SK-N-SH (cell line): Measurements from ENCODE around the gene ACTRT3. TPM values are rescaled to one million over a fixed set of nuclear protein-coding genes. Genes with fewer than 3 reads are reported as not detected.

ENCODE experiments used
- CTCF ChIA-PET: fragments of 300-600, 350-600 bp; formaldehyde crosslinking; extraction: SDS; loops from one replicate; lab custom pipeline; 2021; lab: Yijun Ruan, JAX
- POLR2A ChIA-PET: fragments of 350-600 bp; sonication (Branson Sonifier 250); formaldehyde crosslinking; extraction: SDS; loops from one replicate; lab custom pipeline; 2020; ENCODE audit warnings: antibody characterized with exemption, inconsistent platforms; lab: Yijun Ruan, JAX
- DNase-seq: peaks from one replicate; pipeline ENCODE4 v3.0.0; 2012
- H2AFZ ChIP-seq: fragments of 200-600 bp; sonication (generic); 2 replicates; pipeline ENCODE4 v1.8.1; 2016; ENCODE audit warnings: antibody characterized with exemption, mild to moderate bottlenecking, low read depth
- H3F3A ChIP-seq: fragments of 200-600 bp; sonication (generic); replicated peaks from 2 replicates; pipeline ENCODE3; 2016; ENCODE audit warnings: antibody characterized with exemption, mild to moderate bottlenecking; ENCODE audit not compliant: insufficient read depth
- H3K27ac ChIP-seq, 2 experiments: fragments of 200-500 bp in 1 of 2; fragments of 200-600 bp in 1 of 2; sonication (Bioruptor generic) in 1 of 2; sonication (generic), shearing (Covaris generic) in 1 of 2; 2 replicates each; pipeline versions ENCODE4 v1.5.1 to v1.6.1; 2014 to 2016; ENCODE audit warnings: low read depth in 2 of 2, inconsistent platforms in 1 of 2, low read length in 1 of 2, mild to moderate bottlenecking in 1 of 2, mixed read lengths in 1 of 2
- H3K27me3 ChIP-seq: fragments of 200-600 bp; sonication (generic), shearing (Covaris generic); 2 replicates; pipeline ENCODE4 v1.6.1; 2016; ENCODE audit warnings: mixed run types; ENCODE audit not compliant: insufficient read depth
- H3K36me3 ChIP-seq, 2 experiments: fragments of 200-500 bp in 1 of 2; fragments of 200-600 bp in 1 of 2; sonication (Bioruptor generic) in 1 of 2; sonication (generic) in 1 of 2; replicated peaks in 1 of 2; 2 replicates each; pipeline versions ENCODE3 to v1.5.1; 2014 to 2016; ENCODE audit warnings: low read length in 1 of 2, mild to moderate bottlenecking in 1 of 2; ENCODE audit not compliant: insufficient read depth in 2 of 2, control insufficient read depth in 1 of 2
- H3K4me1 ChIP-seq, 2 experiments: fragments of 200-500 bp in 1 of 2; fragments of 200-600 bp in 1 of 2; sonication (Bioruptor generic) in 1 of 2; sonication (generic), shearing (Covaris generic) in 1 of 2; 2 replicates each; pipeline versions ENCODE4 v1.5.1 to v1.6.1; 2014 to 2016; ENCODE audit warnings: low read depth in 1 of 2, low read length in 1 of 2, mixed run types in 1 of 2; ENCODE audit not compliant: insufficient read depth in 2 of 2, control insufficient read depth in 1 of 2
- H3K4me2 ChIP-seq: fragments of 200-600 bp; sonication (generic), shearing (Covaris generic); 2 replicates; pipeline ENCODE4 v1.6.1; 2017; ENCODE audit warnings: mixed run types
- H3K4me3 ChIP-seq, 2 experiments: fragments of 200-500 bp in 1 of 2; fragments of 200-600 bp in 1 of 2; sonication (Bioruptor generic) in 1 of 2; sonication (generic), shearing (Covaris generic) in 1 of 2; 2 replicates each; pipeline versions ENCODE4 v1.5.1 to v1.8.1; 2014 to 2016; ENCODE audit warnings: low read depth in 2 of 2, inconsistent platforms in 1 of 2, low read length in 1 of 2, mild to moderate bottlenecking in 1 of 2, mixed read lengths in 1 of 2, moderate library complexity in 1 of 2
- H3K79me2 ChIP-seq: fragments of 200-600 bp; sonication (generic); 2 replicates; pipeline ENCODE4 v1.8.1; 2017; ENCODE audit warnings: mild to moderate bottlenecking; ENCODE audit not compliant: insufficient read depth
- H3K9ac ChIP-seq: fragments of 200-600 bp; sonication (generic); 2 replicates; pipeline ENCODE4 v1.6.1; 2017; ENCODE audit warnings: mixed run types
- H3K9me2 ChIP-seq: fragments of 200-600 bp; sonication (generic); 2 replicates; pipeline ENCODE4 v1.6.1; 2017; ENCODE audit warnings: mixed run types
- H3K9me3 ChIP-seq: fragments of 200-600 bp; sonication (generic); 2 replicates; pipeline ENCODE4 v1.6.1; 2017; ENCODE audit warnings: mixed run types, mild to moderate bottlenecking, moderate library complexity
- H4K20me1 ChIP-seq: fragments of 200-600 bp; sonication (generic); 2 replicates; pipeline ENCODE4 v1.6.1; 2017; ENCODE audit warnings: mild to moderate bottlenecking, mixed run types; ENCODE audit not compliant: insufficient read depth
- CHD2 ChIP-seq: fragments of 150-350 bp; IDR thresholded peaks from 2 replicates; pipeline ENCODE4 v1.6.1; 2018; ENCODE audit warnings: low read length; ENCODE audit not compliant: partially characterized antibody
- ELF1 ChIP-seq: IDR thresholded peaks from 2 replicates; pipeline ENCODE4 v1.4.0; 2012
- EZH2phosphoT487 ChIP-seq: fragments of 200-600 bp; sonication (generic); IDR thresholded peaks from 2 replicates; pipeline ENCODE4 v1.6.1; 2017; ENCODE audit warnings: low read depth, mixed run types, mild to moderate bottlenecking, antibody characterized with exemption, moderate library complexity, borderline replicate concordance
- FOSL2 ChIP-seq: IDR thresholded peaks from 2 replicates; pipeline ENCODE4 v1.4.0; 2012; ENCODE audit warnings: low read depth, mild to moderate bottlenecking, moderate library complexity, borderline replicate concordance
- GABPA ChIP-seq: IDR thresholded peaks from 2 replicates; pipeline ENCODE4 v1.4.0; 2012; ENCODE audit warnings: low read depth, mild to moderate bottlenecking
- GATA2 ChIP-seq: sonication (generic); formaldehyde crosslinking; IDR thresholded peaks from 2 replicates; pipeline ENCODE4 v1.5.0; 2020; ENCODE audit warnings: mild to moderate bottlenecking, missing genetic modification reagents
- IRF3 ChIP-seq: fragments of 150-350 bp; IDR thresholded peaks from 2 replicates; pipeline ENCODE4 v1.6.1; 2016; ENCODE audit warnings: mild to moderate bottlenecking, low read depth, low read length
- JUND ChIP-seq: IDR thresholded peaks from 2 replicates; pipeline ENCODE4 v1.4.0; 2012
- MAX ChIP-seq: IDR thresholded peaks from 2 replicates; pipeline ENCODE4 v1.4.0; 2012; ENCODE audit warnings: low read depth
- MEF2A ChIP-seq: IDR thresholded peaks from 2 replicates; pipeline ENCODE4 v1.4.0; 2012; ENCODE audit warnings: low read depth, borderline replicate concordance
- NFIC ChIP-seq: IDR thresholded peaks from 2 replicates; pipeline ENCODE4 v1.4.0; 2012; ENCODE audit warnings: borderline replicate concordance
- NRF1 ChIP-seq: IDR thresholded peaks from 2 replicates; pipeline ENCODE4 v1.6.1; 2012; ENCODE audit warnings: low read depth, mild to moderate bottlenecking, low read length
- POLR2AphosphoS5 ChIP-seq: IDR thresholded peaks from 2 replicates; pipeline ENCODE4 v1.6.1; 2012; ENCODE audit warnings: low read depth, low read length
- RCOR1 ChIP-seq: fragments of 150-350 bp; IDR thresholded peaks from 2 replicates; pipeline ENCODE4 v1.6.1; 2017; ENCODE audit warnings: antibody characterized with exemption, low read length
- REST ChIP-seq: IDR thresholded peaks from 2 replicates; pipeline ENCODE4 v1.6.1; 2012; ENCODE audit warnings: mild to moderate bottlenecking, low read depth, low read length, moderate library complexity
- RXRA ChIP-seq: IDR thresholded peaks from 2 replicates; pipeline ENCODE4 v1.4.0; 2012; ENCODE audit warnings: low read depth, mild to moderate bottlenecking, borderline replicate concordance
- SMC3 ChIP-seq: IDR thresholded peaks from 2 replicates; pipeline ENCODE4 v1.6.1; 2012; ENCODE audit warnings: low read depth, low read length, improper control_type of control experiment
- TAF1 ChIP-seq: IDR thresholded peaks from 2 replicates; pipeline ENCODE4 v1.6.1; 2012; ENCODE audit warnings: low read depth, mild to moderate bottlenecking, low read length, moderate library complexity, borderline replicate concordance
- TEAD4 ChIP-seq: IDR thresholded peaks from 2 replicates; pipeline ENCODE4 v1.4.0; 2012; ENCODE audit warnings: mild to moderate bottlenecking, borderline replicate concordance; ENCODE audit not compliant: insufficient read depth
- WGBS: methylation state at CpG from one replicate; pipeline ENCODE4 v1.1.6; 2017; ENCODE audit warnings: low lambda C conversion rate; 5-methylcytosine and 5-hydroxymethylcytosine counted together
- polyA plus RNA-seq, 3 experiments: library from polyadenylated mRNA; depleted of rRNA; stranded (reverse); fragments of >200 nt; gene quantifications; 2 replicates each; pipeline ENCODE4 v1.2.3, GENCODE V29; 2012

ACTRT3 gene
- polyA plus RNA-seq, 1 of the 3 experiments (the other 2 are of a cell fraction), result 1.2 TPM

GRCh38 chr3:169760479-169760878, 8.9 kb downstream of the ACTRT3 start:
- H2AFZ ChIP-seq, result no peak overlapping the region
- 65% methylated on average over 4 of the region's 4 CpGs for WGBS
- POLR2A ChIA-PET, result no interaction called here
- no peaks in the 10 kb centered on the region for H3K79me2 ChIP-seq
- no peaks in the 10 kb centered on the region for H3K9me2 ChIP-seq
- no peaks in the 10 kb centered on the region for H4K20me1 ChIP-seq
- H3K27ac ChIP-seq, result no peak overlapping the region
- no peak for DNase-seq
- H3K4me1 ChIP-seq, result peaks cover 0 to 5% of the 10 kb centered on the region in 2 experiments; a peak in 1 of 4 replicates
- no peak overlapping the region for H3K9ac ChIP-seq
- H3F3A ChIP-seq, result peaks cover 7% of the 10 kb centered on the region
- CTCF ChIA-PET, result no interaction called here
- no peaks in the 10 kb centered on the region for H3K27me3 ChIP-seq
- no peaks in the 10 kb centered on the region for H3K9me3 ChIP-seq
- H3K4me3 ChIP-seq, result no peak overlapping the region
- no peaks in the 10 kb centered on the region for H3K36me3 ChIP-seq
- no peak overlapping the region for H3K4me2 ChIP-seq
- TF ChIP-seq RXRA (no peak), NFIC (no peak), GABPA (no peak), FOSL2 (no peak)

- TF ChIP-seq FOSL2, result no peak
- no peak for TF ChIP-seq IRF3
- no peak for TF ChIP-seq MEF2A
- TF ChIP-seq NFIC, result no peak
- no peak for TF ChIP-seq EZH2phosphoT487
- TF ChIP-seq SMC3, result no peak
- TF ChIP-seq POLR2AphosphoS5, result no peak
- TF ChIP-seq TEAD4, result no peak
- TF ChIP-seq, all 33 proteins: peak for 0
- H3K9ac ChIP-seq, result no peak overlapping the region
- DNase-seq, result no peak
- CTCF ChIA-PET, result no interaction called here
- WGBS, result 65% methylated on average over 2 of the region's 2 CpGs
- no peaks in the 10 kb centered on the region for H3K9me3 ChIP-seq
- H3K27me3 ChIP-seq, result no peaks in the 10 kb centered on the region
- H3K9me2 ChIP-seq, result no peaks in the 10 kb centered on the region
- H3K79me2 ChIP-seq, result no peaks in the 10 kb centered on the region
- H4K20me1 ChIP-seq, result no peaks in the 10 kb centered on the region
- no peak overlapping the region for H3K27ac ChIP-seq
- no peak overlapping the region for H3K4me3 ChIP-seq
- no peak overlapping the region for H3K4me2 ChIP-seq
- H3F3A ChIP-seq, result peaks cover 7% of the 10 kb centered on the region
- peaks cover 0 to 2% of the 10 kb centered on the region in 2 experiments; a peak in 1 of 4 replicates for H3K4me1 ChIP-seq
- POLR2A ChIA-PET, result no interaction called here
- no peak overlapping the region for H2AFZ ChIP-seq
- H3K36me3 ChIP-seq, result no peaks in the 10 kb centered on the region
Observed at GRCh38 chr3:169759256-169759655, 10.1 kb downstream of the ACTRT3 start.

GRCh38 chr3:169758359-169758994, 10.9 kb downstream of the ACTRT3 start:
- Histone ChIP-seq H3K9ac (no peak overlapping the region), H3K27me3 (no peaks in the 10 kb centered on the region), H4K20me1 (no peaks in the 10 kb centered on the region), H2AFZ (no peak overlapping the region), H3K79me2 (no peaks in the 10 kb centered on the region), H3K9me2 (no peaks in the 10 kb centered on the region), H3K27ac (no peak overlapping the region), H3K4me3 (no peak overlapping the region), H3K4me2 (no peak overlapping the region), H3F3A (peaks cover 5% of the 10 kb centered on the region), H3K4me1 (no peaks in the 10 kb centered on the region), H3K36me3 (no peaks in the 10 kb centered on the region), H3K9me3 (no peaks in the 10 kb centered on the region)
- WGBS, result 47% methylated on average over 5 of the region's 5 CpGs
- ChIA-PET CTCF (no interaction called here), POLR2A (no interaction called here)
- no peak for DNase-seq
- TF ChIP-seq POLR2AphosphoS5, result no peak
- no peak for TF ChIP-seq REST
- no peak for TF ChIP-seq TAF1
- no peak for TF ChIP-seq MAX
- TF ChIP-seq JUND, result no peak
- TF ChIP-seq RCOR1, result no peak
- no peak for TF ChIP-seq GATA2
- no peak for TF ChIP-seq CHD2
- no peak for TF ChIP-seq ELF1
- no peak for TF ChIP-seq NRF1
